ENCODE measurements around the gene COX7A1. TPM values are rescaled to one million over a fixed set of nuclear protein-coding genes. Genes with fewer than 3 reads are reported as not detected.

The COX7A1 gene
- total RNA-seq, 1 donor: not detected

DNA sequence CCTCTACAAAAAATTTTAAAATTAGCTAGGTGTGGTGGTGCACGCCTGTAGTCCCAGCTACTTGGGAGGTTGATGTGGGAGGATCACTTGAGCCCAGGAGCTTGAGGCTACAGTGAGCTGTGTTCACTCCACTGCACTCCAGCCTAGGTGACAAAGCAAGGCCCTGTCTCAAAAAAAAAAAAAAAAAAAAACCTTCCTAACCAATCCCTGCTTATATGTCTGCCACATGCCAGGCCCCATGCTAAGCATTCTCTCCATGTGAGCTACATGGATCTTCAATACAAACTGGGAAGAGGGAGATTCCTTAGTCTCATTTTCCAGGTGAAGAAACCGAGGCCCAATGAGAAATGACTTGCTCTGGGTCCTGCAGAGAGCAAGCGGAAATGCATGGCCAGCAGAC, 43.6 kb downstream of the COX7A1 start:
- no peaks in the 10 kb centered on the region for H3K9me3 ChIP-seq (ENCODE audit: low read depth, low read length)
- H3K4me3 ChIP-seq (ENCODE audit: low read length): no peak overlapping the region
- peaks cover 4% of the 10 kb centered on the region for H3K4me1 ChIP-seq (ENCODE audit: insufficient read depth, low read length)
- no peaks in the 10 kb centered on the region for H3K27me3 ChIP-seq (ENCODE audit: insufficient read depth, low read length)

DNA sequence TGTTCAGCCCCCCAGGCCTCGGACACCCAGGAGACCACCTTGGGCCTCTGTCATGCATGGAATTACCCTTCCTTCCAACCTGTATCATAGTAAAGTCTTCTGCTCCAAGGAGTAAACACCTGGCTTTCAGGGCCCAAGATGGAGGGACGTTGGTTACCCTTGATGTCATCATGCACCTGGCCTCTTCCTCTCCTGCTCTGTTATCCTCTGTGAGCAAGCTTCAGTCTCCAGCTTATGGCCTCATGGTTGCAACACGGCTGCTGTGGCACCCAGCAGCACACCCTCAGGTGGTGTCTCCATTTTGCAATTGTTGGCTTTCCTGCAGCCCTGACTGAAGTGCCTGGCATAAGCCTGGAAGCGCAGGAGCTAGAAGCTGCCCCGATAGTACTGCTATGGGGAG, 45.3 kb downstream of the COX7A1 start:
- Histone ChIP-seq H3K9me3 (ENCODE audit: low read depth, low read length) (no peaks in the 10 kb centered on the region), H3K27me3 (ENCODE audit: insufficient read depth, low read length) (no peaks in the 10 kb centered on the region), H3K4me1 (ENCODE audit: insufficient read depth, low read length) (no peaks in the 10 kb centered on the region), H3K4me3 (ENCODE audit: low read length) (no peak overlapping the region)

DNA sequence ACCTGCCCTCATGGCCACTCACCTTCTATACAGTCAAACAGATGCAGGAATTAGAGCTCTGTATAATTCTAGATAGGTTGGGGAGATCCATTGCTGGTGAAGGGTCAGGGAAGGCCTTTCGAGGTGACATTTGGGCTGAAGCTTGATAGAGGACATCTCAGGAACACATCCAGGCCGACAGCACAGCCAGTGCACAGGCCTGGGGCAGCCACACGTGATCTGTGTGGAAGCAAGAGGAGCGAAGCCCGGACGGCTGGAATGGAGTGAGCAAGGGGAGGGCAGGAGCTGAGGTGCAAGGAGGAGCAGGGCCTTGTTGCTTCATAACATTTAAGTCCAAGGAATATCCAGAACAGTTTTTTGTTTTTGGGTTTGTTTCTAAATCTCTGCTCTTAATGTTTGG, 45.8 kb downstream of the COX7A1 start:
- Histone ChIP-seq H3K9me3 (ENCODE audit: low read depth, low read length) (no peaks in the 10 kb centered on the region), H3K27me3 (ENCODE audit: insufficient read depth, low read length) (no peaks in the 10 kb centered on the region)

DNA sequence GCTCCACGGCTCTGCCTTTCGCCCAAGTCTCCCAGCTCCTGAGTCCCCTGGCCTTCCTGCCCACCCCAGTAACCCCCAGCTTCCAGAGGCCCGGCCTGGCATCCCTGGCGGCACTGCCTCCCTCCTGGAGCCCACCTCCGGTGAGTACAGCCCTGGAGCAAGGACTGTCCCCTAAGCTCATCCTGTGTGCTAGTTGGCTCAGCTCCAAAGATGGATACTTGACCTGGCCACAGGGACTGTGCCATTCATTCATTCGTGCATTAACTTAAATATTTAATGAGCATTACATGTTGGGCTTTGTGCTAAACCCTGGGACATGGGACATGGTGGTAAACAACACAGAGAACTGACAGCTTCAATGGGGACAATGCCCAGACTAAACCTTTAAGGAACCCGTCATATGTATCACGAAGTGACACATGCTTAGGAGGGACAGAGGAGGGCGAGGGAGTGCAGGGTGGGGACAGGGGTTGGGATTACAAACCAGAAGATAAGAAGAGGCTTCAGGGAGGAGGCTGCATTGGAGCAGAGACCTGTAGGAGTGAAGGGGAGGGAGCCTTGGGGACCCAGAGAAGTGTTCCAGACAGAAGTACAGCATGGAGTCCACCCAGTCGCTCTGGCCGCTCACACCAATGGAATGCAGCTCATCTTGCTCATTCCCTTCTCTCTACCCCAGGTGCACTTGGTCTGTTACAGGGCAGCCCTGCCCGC, 48.2 kb downstream of the COX7A1 start:
- Histone ChIP-seq H3K9me3 (ENCODE audit: low read depth, low read length) (no peaks in the 10 kb centered on the region), H3K4me3 (ENCODE audit: low read length) (no peak overlapping the region), H3K27me3 (ENCODE audit: insufficient read depth, low read length) (no peaks in the 10 kb centered on the region), H3K4me1 (ENCODE audit: insufficient read depth, low read length) (no peaks in the 10 kb centered on the region)

More for the DNA sequence above, 45.8 kb downstream of the COX7A1 start:
- H3K4me1 ChIP-seq (ENCODE audit: insufficient read depth, low read length): no peaks in the 10 kb centered on the region
- no peak overlapping the region for H3K4me3 ChIP-seq (ENCODE audit: low read length)

DNA sequence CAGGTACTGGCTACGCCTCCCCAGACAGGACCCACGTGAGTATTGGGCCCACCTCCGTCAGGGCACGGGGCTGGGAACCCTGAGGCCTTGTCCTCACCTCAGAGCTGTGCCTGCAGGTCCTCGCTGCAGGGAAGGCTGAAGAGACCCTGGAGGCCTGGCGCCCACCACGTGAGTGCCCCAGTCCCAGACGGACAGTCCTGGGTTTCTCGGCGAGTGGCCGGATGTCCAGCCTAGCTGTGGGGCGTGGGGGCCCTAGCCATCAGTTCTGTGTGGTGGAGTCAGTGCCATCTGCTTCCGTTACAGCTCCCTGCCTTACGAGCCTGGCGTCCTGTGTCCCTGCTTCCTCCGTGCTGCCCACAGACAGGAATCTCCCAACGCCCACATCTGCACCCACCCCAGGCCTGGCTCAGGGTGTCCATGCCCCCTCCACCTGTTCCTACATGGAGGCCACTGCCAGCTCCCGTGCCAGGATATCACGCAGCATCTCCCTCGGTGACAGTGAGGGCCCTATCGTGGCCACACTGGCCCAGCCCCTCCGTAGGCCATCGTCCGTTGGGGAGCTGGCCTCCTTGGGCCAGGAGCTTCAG, 49.1 kb downstream of the COX7A1 start:
- Histone ChIP-seq H3K4me1 (ENCODE audit: insufficient read depth, low read length) (no peaks in the 10 kb centered on the region), H3K4me3 (ENCODE audit: low read length) (no peak overlapping the region), H3K27me3 (ENCODE audit: insufficient read depth, low read length) (no peaks in the 10 kb centered on the region), H3K9me3 (ENCODE audit: low read depth, low read length) (no peaks in the 10 kb centered on the region)

DNA sequence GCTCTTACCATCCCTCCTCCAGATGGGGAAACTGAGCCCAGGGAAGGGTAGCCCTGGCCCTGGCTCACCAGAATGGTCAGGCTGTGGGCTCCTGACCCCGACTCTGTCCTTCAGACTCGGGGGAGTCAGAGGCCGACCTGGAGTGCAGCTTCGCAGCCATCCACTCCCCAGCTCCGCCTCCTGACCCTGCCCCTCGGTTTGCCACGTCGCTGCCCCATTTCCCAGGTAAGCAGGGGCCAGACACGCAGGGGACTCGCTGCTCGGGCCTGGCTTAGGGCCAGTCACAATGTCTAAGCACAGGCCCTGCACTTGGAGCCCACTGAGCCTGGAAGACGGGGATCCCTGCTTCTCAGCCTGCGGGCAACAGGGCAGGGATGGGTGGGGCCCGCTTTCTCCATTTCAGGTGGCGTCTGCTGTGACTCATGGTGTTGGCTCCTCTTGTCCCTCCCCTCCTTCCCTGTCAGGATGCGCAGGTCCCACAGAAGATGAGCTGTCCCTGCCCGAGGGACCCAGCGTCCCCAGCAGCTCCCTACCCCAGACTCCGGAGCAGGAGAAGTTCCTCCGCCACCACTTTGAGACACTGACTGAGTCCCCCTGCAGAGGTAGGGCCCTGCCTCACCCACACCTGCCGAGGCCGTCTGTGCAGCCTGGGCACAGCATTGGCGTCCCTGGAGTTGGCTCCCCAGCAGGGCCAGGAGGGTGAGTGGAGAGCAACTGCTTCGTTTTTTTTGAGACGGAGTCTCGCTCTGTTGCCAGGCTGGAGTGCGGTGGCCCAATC, 50.5 kb downstream of the COX7A1 start:
- Histone ChIP-seq H3K27me3 (ENCODE audit: insufficient read depth, low read length) (no peaks in the 10 kb centered on the region), H3K4me3 (ENCODE audit: low read length) (no peak overlapping the region), H3K4me1 (ENCODE audit: insufficient read depth, low read length) (no peaks in the 10 kb centered on the region), H3K9me3 (ENCODE audit: low read depth, low read length) (no peaks in the 10 kb centered on the region)

Other genes with a start within 250 kb of the COX7A1 start
- gene HCST, start 249.9 kb downstream of the COX7A1 start, total RNA-seq: 58.1 TPM
- gene TYROBP, start 244.2 kb downstream of the COX7A1 start, total RNA-seq: 286 TPM
- 1.3 TPM for gene LRFN3, start 216.1 kb downstream of the COX7A1 start, total RNA-seq
- 8.3 TPM for gene SDHAF1, start 157.3 kb downstream of the COX7A1 start, total RNA-seq
- 0.10 TPM for gene SYNE4, start 143.6 kb downstream of the COX7A1 start, total RNA-seq
- 6.6 TPM for gene ALKBH6, start 138.2 kb downstream of the COX7A1 start, total RNA-seq
- 0.10 TPM for gene CLIP3, start 119.6 kb downstream of the COX7A1 start, total RNA-seq
- gene THAP8, start 98.2 kb downstream of the COX7A1 start, total RNA-seq: 0.42 TPM
- gene WDR62, start 97.5 kb downstream of the COX7A1 start, total RNA-seq: 1.4 TPM
- gene OVOL3, start 41.3 kb downstream of the COX7A1 start, total RNA-seq: not detected
- 12.8 TPM for gene POLR2I, start 37.6 kb downstream of the COX7A1 start, total RNA-seq
- gene TBCB, start 37.0 kb downstream of the COX7A1 start, total RNA-seq: 54.4 TPM
- 227 TPM for gene CAPNS1, start 12.4 kb downstream of the COX7A1 start, total RNA-seq
- gene ZNF565, start 62.2 kb upstream of the COX7A1 start, total RNA-seq: 5.1 TPM
- 28.7 TPM for gene ZNF146, start 62.7 kb upstream of the COX7A1 start, total RNA-seq
- gene ZFP14, start 226.8 kb upstream of the COX7A1 start, total RNA-seq: 4.4 TPM